GM12873 (cell line): ENCODE measurements around the gene LRPPRC.

Experiments used
- CTCF ChIP-seq: IDR thresholded peaks from 2 replicates; pipeline ENCODE4 v1.5.1; 2012; ENCODE audit warnings: low read depth, mild to moderate bottlenecking, moderate library complexity, low read length, control low read depth; ENCODE audit not compliant: insufficient read depth; ENCODE audit errors: missing control alignments

The LRPPRC gene

DNA sequence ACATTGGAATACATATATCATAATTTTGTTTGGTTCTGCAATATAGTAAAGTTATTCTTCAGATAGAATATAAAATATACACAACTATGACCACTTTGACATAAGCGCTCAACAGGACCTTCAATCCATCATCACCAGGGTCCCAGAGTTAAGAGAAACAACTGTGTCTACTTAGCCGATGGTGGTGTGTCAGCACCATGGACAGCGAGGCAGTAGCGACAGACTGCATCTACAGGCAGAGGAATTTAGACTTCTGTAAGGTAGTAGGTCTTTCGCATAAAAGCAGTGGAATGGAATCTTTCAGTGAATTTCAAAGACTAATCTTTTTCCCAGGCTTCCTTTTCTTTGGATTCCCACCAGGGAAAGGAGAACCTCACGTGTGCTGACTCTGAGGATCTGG is 20.5 kb upstream of the LRPPRC start:
- no peak for TF ChIP-seq CTCF

- no peak for TF ChIP-seq CTCF
Observed at GRCh38 chr2:44015239-44015638, 19.4 kb upstream of the LRPPRC start.

GRCh38 chr2:44010266-44010665 is 14.5 kb upstream of the LRPPRC start:
- no peak for TF ChIP-seq CTCF

GRCh38 chr2:44009136-44009735 is 13.4 kb upstream of the LRPPRC start:
- TF ChIP-seq CTCF: no peak

DNA sequence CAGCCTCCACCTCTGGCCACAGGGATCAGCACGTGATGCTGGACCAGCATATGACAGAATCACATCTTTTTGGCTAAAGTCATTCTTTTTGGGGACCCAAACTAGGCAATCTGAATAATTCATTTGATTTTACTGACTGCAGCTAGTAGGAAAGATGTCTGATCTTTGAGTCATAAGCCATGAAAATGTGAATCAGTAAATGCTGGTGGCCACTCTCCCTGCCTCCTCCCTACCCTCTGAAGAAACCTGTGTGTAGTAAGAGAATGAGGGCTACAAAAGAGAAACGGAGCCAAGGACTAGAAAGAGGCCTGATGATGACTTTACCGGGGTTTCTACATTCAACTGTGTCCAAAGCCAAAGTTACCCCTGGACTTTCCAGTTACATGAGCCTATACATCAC is 10.1 kb upstream of the LRPPRC start:
- no peak for TF ChIP-seq CTCF

- no peak for TF ChIP-seq CTCF
Observed at GRCh38 chr2:44004735-44005602, 9.2 kb upstream of the LRPPRC start.

GRCh38 chr2:44001716-44002115 is 5.9 kb upstream of the LRPPRC start:
- TF ChIP-seq CTCF: no peak
